ENCODE data around the gene CKAP4.

CKAP4 gene

GRCh38 chr12:106251631-106252455 is 4.0 kb upstream of the CKAP4 start:
- DNase-seq (ENCODE audit: low read depth) = no peak
- TF ChIP-seq, protein P1, sequence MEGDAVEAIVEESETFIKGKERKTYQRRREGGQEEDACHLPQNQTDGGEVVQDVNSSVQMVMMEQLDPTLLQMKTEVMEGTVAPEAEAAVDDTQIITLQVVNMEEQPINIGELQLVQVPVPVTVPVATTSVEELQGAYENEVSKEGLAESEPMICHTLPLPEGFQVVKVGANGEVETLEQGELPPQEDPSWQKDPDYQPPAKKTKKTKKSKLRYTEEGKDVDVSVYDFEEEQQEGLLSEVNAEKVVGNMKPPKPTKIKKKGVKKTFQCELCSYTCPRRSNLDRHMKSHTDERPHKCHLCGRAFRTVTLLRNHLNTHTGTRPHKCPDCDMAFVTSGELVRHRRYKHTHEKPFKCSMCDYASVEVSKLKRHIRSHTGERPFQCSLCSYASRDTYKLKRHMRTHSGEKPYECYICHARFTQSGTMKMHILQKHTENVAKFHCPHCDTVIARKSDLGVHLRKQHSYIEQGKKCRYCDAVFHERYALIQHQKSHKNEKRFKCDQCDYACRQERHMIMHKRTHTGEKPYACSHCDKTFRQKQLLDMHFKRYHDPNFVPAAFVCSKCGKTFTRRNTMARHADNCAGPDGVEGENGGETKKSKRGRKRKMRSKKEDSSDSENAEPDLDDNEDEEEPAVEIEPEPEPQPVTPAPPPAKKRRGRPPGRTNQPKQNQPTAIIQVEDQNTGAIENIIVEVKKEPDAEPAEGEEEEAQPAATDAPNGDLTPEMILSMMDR (IDR thresholded peaks at IDR 0.05; ENCODE audit: control insufficient read depth, extremely low read depth, insufficient read depth) = no peak
- no peak overlapping the region for H3K4me3 ChIP-seq (ENCODE audit: low read depth, low read length)

- no peak overlapping the region for H3K4me3 ChIP-seq (ENCODE audit: low read depth, low read length)
- no peak for DNase-seq (ENCODE audit: low read depth)
- TF ChIP-seq, protein P1 (IDR thresholded peaks at IDR 0.05; ENCODE audit: control insufficient read depth, extremely low read depth, insufficient read depth) = no peak
Measured at GRCh38 chr12:106249411-106250135, 1.8 kb upstream of the CKAP4 start.

DNA sequence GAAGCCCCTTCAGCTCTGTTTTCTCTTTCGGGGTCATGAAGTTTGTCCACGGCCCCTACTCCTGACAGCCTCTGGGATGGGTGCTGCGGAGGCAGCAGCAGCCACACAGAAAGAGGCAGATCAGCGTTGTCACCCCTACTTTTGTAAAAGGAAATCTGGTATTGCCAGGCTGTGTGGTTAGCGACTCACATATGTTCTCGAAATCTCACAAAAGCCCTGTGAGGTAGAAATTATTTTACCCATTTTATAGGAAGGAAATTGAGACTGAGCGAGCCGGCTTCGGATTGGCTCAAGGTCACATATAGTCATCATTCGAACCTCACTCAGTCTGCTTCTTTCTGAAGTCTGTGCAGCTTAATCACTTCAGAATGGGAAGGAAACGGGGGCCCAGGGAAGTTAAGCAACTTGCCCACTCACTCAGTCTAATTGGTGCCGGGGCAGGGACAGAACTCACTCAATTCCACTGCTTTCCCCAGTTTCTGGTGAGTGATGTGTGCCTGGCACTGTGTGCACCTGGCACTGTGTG is 1.1 kb upstream of the CKAP4 start:
- TF ChIP-seq, protein P1 (IDR thresholded peaks at IDR 0.05; ENCODE audit: control insufficient read depth, extremely low read depth, insufficient read depth) = no peak
- H3K4me3 ChIP-seq (ENCODE audit: low read depth, low read length) = peak overlapping the region; percentile 64
- no peak for DNase-seq (ENCODE audit: low read depth)

GRCh38 chr12:106248312-106248845 is 559 bp upstream of the CKAP4 start:
- DNase-seq (ENCODE audit: low read depth) = no peak

GRCh38 chr12:106246891-106247673 is 738 bp downstream of the CKAP4 start:
- DNase-seq (ENCODE audit: low read depth) = no peak
- H3K4me3 ChIP-seq (ENCODE audit: low read depth, low read length) = peak overlapping the region; percentile 85
- TF ChIP-seq, protein P1 (IDR thresholded peaks at IDR 0.05; ENCODE audit: control insufficient read depth, extremely low read depth, insufficient read depth) = 0 out of 2 replicates have a peak, but pooled peaks have one; percentile 4

More at GRCh38 chr12:106248312-106248845, 559 bp upstream of the CKAP4 start:
- peak overlapping the region; percentile 64 for H3K4me3 ChIP-seq (ENCODE audit: low read depth, low read length)
- TF ChIP-seq, protein P1 (IDR thresholded peaks at IDR 0.05; ENCODE audit: control insufficient read depth, extremely low read depth, insufficient read depth) = no peak

- TF ChIP-seq, protein P1 (IDR thresholded peaks at IDR 0.05; ENCODE audit: control insufficient read depth, extremely low read depth, insufficient read depth) = no peak
- DNase-seq (ENCODE audit: low read depth) = no peak
- no peak overlapping the region for H3K4me3 ChIP-seq (ENCODE audit: low read depth, low read length)
Measured at GRCh38 chr12:106245767-106246166, 2.1 kb downstream of the CKAP4 start.
